GM08714 (cell line): ENCODE measurements around the gene EDNRB.

Source experiments
- H3K4me3 ChIP-seq: fragments of 200-500 bp; sonication (Bioruptor generic); 2 replicates; pipeline ENCODE4 v1.5.1; 2014; ENCODE audit warnings: mild to moderate bottlenecking, low read length, inconsistent platforms
- ZNF274 ChIP-seq: IDR thresholded peaks from 2 replicates; pipeline ENCODE4 v1.6.1; 2012; ENCODE audit warnings: mild to moderate bottlenecking, low read depth, low read length

The EDNRB gene

GRCh38 chr13:77909827-77910226 is 8.8 kb downstream of the EDNRB start:
- TF ChIP-seq ZNF274 = no peak
- no peak overlapping the region for H3K4me3 ChIP-seq

DNA sequence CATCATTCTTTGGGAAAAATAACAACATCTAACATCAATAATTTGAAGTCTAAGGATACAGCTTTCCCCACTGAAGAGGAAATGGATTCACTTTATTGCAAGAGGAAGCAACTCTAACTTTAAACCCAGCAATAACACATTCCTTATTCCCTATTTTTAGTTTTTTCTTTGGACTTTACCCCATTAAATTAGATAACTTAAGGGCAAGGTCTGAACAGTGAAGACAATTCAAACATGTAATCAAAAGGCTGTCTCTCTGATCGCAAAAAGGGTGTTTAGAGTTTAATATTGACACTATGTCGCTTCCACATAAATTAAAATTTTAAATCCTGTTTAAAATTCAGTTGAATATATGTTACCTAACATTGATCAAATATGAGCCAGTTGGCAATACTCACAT is 10.1 kb downstream of the EDNRB start:
- TF ChIP-seq ZNF274 = no peak

DNA sequence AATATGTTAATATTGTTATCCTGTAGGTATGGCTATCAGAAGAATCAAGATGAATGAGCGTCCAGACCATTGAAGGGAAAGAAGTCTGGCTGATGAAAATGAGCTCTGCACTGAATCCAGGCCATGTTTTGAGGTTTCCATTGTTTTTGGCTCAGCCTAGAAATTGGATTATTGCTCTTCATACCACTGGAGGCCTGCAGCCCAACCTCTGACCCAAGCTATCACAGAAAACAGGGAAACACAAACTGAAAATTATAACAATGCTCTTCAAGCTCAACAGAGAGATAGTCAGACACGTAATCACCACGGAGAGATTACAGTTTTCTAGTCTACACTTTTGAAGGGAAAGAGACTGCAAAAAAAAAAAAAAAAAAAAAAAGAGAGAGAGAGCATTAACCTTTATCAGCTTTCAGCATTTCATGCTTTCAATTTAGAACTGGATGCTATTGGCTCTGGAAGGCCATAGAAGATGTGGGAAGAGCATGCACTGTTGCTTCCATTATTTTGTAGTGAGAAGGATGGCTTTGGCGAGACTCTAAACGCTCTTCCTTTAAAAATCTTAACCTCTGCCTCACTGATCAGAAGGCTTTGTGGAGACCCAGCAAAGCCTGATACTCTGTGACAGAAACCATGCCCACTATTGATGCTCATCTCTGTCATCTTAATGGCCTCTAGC is 10.8 kb downstream of the EDNRB start:
- no peak for TF ChIP-seq ZNF274

More for the DNA sequence above, 10.1 kb downstream of the EDNRB start:
- H3K4me3 ChIP-seq = no peak overlapping the region

GRCh38 chr13:77904031-77904430 is 14.6 kb downstream of the EDNRB start:
- no peak for TF ChIP-seq ZNF274
- no peak overlapping the region for H3K4me3 ChIP-seq

More for the DNA sequence above, 10.8 kb downstream of the EDNRB start:
- no peak overlapping the region for H3K4me3 ChIP-seq

GRCh38 chr13:77903435-77903834 is 15.2 kb downstream of the EDNRB start:
- H3K4me3 ChIP-seq = no peak overlapping the region
- no peak for TF ChIP-seq ZNF274

DNA sequence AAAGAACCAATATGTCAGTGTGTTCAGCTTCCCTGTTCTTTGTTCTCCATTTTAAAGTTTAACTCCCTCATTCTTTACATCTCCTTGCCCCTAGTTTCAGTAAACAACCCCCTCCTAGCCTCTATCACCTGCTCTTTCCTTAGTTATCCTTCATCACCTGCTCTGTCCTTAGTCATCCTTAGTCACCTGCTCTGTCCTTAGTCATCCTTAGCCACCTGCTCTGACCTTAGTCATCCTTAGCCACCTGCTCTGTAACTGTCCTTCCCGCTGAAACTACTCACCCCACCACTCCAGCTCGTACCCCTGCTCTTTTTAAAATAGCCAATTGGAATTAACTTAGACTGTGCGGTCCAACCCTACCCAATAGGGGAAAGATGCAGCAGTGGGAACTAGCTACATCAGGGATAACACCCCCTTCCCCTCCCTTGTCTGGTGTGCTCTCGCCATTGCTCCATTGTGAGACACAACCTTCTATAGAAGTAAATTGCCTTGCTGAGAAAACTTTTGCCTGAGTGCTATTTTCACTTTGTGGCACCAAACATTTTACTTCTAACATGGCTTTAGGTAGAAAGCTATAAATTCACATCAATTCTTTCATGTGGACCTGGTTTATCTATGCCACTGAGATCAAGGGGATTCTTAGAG is 16.2 kb downstream of the EDNRB start:
- TF ChIP-seq ZNF274 = no peak

DNA sequence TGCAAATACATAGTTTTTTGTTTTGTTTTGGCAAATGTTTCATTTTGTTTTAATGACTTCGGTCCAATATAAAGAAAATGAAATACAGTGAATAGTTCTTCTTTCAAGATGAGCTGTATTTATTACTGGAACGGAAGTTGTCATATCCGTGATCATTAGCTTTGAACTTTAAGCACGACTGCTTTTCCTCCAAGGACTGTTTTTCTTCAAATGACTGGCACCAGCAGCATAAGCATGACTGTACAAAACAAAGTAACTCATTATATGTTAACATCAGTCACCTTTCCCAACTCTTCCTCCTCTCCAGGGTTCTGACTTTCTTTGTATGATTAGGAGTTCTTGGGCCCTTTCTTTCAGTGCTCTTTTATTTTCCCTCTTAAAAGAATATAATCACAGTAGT is 20.5 kb downstream of the EDNRB start:
- H3K4me3 ChIP-seq = no peak overlapping the region
- TF ChIP-seq ZNF274 = no peak

More for the DNA sequence above, 16.2 kb downstream of the EDNRB start:
- H3K4me3 ChIP-seq = no peak overlapping the region

GRCh38 chr13:77896977-77897376 is 21.7 kb downstream of the EDNRB start:
- no peak for TF ChIP-seq ZNF274

GRCh38 chr13:77896536-77896935 is 22.1 kb downstream of the EDNRB start:
- no peak overlapping the region for H3K4me3 ChIP-seq
- no peak for TF ChIP-seq ZNF274

More at GRCh38 chr13:77896977-77897376, 21.7 kb downstream of the EDNRB start:
- H3K4me3 ChIP-seq = no peak overlapping the region

DNA sequence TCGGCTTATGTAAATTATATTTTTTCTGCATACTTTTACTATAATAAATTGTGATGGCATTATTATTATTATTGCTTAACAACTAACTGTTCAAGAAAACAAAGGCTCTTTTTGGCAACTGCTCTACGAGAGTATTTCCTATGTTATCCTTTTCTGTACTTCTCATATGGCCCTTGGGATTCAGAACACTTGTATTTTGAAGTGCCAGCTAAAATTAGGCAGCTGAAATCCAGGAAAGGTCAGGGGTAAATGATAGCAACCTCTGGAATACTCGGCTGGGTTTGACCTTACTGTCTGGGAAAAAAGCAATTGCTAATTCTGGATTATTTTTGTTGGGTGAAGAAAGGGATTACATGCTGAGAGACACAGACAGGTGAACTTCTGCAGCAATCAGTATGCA is 23.9 kb downstream of the EDNRB start:
- TF ChIP-seq ZNF274 = no peak
- no peak overlapping the region for H3K4me3 ChIP-seq

- TF ChIP-seq ZNF274 = no peak
- H3K4me3 ChIP-seq = no peak overlapping the region
Observed at GRCh38 chr13:77893066-77893465, 25.6 kb downstream of the EDNRB start.

DNA sequence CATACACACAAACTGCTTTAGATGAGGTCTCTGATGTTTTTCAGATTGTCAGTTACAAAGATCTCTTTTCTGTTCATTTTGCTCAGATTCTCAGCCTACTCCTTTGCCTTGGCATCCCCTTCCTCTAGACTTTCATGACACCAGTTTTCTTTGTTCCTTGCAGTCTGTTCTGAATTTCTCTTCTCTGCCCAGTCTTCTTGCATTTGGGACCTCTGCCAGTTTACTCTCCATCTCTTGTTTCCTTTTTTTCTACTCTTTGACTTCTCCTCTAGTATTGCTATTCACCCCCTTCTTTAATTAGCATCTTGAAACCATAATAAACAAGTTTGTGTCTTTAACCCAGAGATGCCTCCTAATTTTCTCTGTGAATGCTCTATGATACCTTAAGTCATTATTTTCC is 26.1 kb downstream of the EDNRB start:
- no peak for TF ChIP-seq ZNF274
- H3K4me3 ChIP-seq = no peak overlapping the region

GRCh38 chr13:77891486-77891885 is 27.1 kb downstream of the EDNRB start:
- no peak overlapping the region for H3K4me3 ChIP-seq
- TF ChIP-seq ZNF274 = no peak

DNA sequence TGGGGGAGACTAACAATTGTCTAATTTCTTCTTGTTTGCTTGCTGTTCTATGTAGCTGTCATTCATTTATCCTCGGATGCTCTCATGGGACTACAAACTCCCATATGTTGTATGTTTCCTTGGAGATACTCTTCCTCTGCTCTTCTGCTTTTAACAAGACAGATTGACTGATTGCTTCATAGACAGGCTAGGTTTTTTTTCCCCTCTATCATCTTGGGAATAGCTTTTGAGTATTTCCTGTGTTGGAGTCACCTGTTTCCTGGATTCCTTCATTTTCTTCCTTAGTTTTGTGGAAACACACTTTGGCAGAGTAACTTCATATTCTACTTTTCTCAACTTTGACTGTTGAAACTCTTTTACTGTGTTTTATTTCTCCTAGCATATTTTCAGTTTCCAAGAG is 27.6 kb downstream of the EDNRB start:
- no peak for TF ChIP-seq ZNF274
- H3K4me3 ChIP-seq = no peak overlapping the region

GRCh38 chr13:77883328-77883727 is 35.3 kb downstream of the EDNRB start:
- TF ChIP-seq ZNF274 = no peak
- no peak overlapping the region for H3K4me3 ChIP-seq
